GM12878 (cell line): ENCODE results near the gene TMEM272. TPM values are rescaled to one million over a fixed set of nuclear protein-coding genes. Genes with fewer than 3 reads are reported as not detected.

Source experiments
- ATAC-seq: fragments of 200-7000 bp; cut with Tn5 transposase; 3 replicates; pipeline ENCODE4 v1.9.1; 2020; ENCODE audit warnings: mild to moderate bottlenecking, moderate library complexity
- BruUV-seq: library from RNA; stranded (reverse); fragments of 400-500 nt; replicated peaks from 2 replicates; lab custom pipeline; 2021; lab: Mats Ljungman, UMichigan
- CTCF ChIA-PET: fragments of 300-600 bp; sonication (Branson Sonifier 250); formaldehyde crosslinking; extraction: SDS; loops from one replicate; lab custom pipeline; 2021; ENCODE audit warnings: inconsistent platforms; lab: Yijun Ruan, JAX
- POLR2A ChIA-PET: fragments of 350-600 bp; formaldehyde crosslinking; extraction: SDS; loops from one replicate; lab custom pipeline; 2021; ENCODE audit warnings: inconsistent platforms; lab: Charles Lee
- RAD21 ChIA-PET: fragments of 300-600 bp; sonication (Branson Sonifier 250); formaldehyde crosslinking; loops from one replicate; lab custom pipeline; 2023; ENCODE audit warnings: antibody characterized with exemption; ENCODE audit not compliant: unreplicated experiment; lab: Charles Lee
- SMC1A ChIA-PET: fragments of 300-600 bp; sonication (Branson Sonifier 250); formaldehyde crosslinking; loops from one replicate; lab custom pipeline; 2023; ENCODE audit not compliant: unreplicated experiment, uncharacterized antibody; lab: Charles Lee
- DNase-seq: peaks from one replicate; pipeline ENCODE4 v3.0.0-alpha.2; 2011; ENCODE audit warnings: low read depth, low spot score
- FAIRE-seq: peaks from 3 replicates; lab custom pipeline; 2011; peaks lifted over from hg19 to GRCh38; lab: Jason Lieb, UNC
- H2AFZ ChIP-seq: 2 replicates; pipeline ENCODE4 v1.6.0; 2011; ENCODE audit warnings: low read depth, low read length, control low read depth; ENCODE audit not compliant: control insufficient read depth
- H3K27ac ChIP-seq: 2 replicates; pipeline ENCODE4 v1.5.1; 2011; ENCODE audit warnings: control low read depth; ENCODE audit not compliant: control insufficient read depth, insufficient read depth
- H3K27me3 ChIP-seq, 2 experiments: replicated peaks in 1 of 2; 2 replicates each; pipeline versions ENCODE4 v1.6.0 to v1.6.1; 2011; ENCODE audit warnings: low read length in 1 of 2; ENCODE audit not compliant: control insufficient read depth in 2 of 2, insufficient read depth in 2 of 2
- H3K36me3 ChIP-seq, 2 experiments: 2 replicates each; pipeline ENCODE4 v1.5.1; 2011; ENCODE audit warnings: low read length in 1 of 2; ENCODE audit not compliant: control insufficient read depth in 2 of 2, insufficient read depth in 2 of 2
- H3K4me1 ChIP-seq: 2 replicates; pipeline ENCODE4 v1.6.1; 2011; ENCODE audit warnings: mild to moderate bottlenecking, low read length, moderate library complexity, mixed read lengths; ENCODE audit not compliant: control insufficient read depth, insufficient read depth
- H3K4me2 ChIP-seq: 2 replicates; pipeline ENCODE4 v1.6.0; 2011; ENCODE audit warnings: control low read depth; ENCODE audit not compliant: control insufficient read depth, insufficient read depth
- H3K4me3 ChIP-seq: fragments of 200-600 bp; sonication (generic); 2 replicates; pipeline ENCODE4 v1.5.1; 2016
- H3K79me2 ChIP-seq: 2 replicates; pipeline ENCODE4 v1.6.0; 2011; ENCODE audit warnings: low read length; ENCODE audit not compliant: control insufficient read depth, insufficient read depth
- H3K9ac ChIP-seq: 2 replicates; pipeline ENCODE4 v1.8.0; 2011; ENCODE audit warnings: low read length, control low read depth, mixed read lengths; ENCODE audit not compliant: control insufficient read depth, insufficient read depth
- H3K9me3 ChIP-seq: replicated peaks from 3 replicates; pipeline ENCODE4 v1.5.1; 2011; ENCODE audit warnings: mild to moderate bottlenecking, low read length; ENCODE audit not compliant: control insufficient read depth, insufficient read depth
- H4K20me1 ChIP-seq: 2 replicates; pipeline ENCODE4 v1.6.0; 2011; ENCODE audit not compliant: control insufficient read depth, insufficient read depth
- BCLAF1 ChIP-seq: fragments of 450-650 bp; IDR thresholded peaks from 2 replicates; pipeline ENCODE4 v1.6.1; 2017; ENCODE audit warnings: antibody characterized with exemption, mild to moderate bottlenecking, moderate library complexity
- CTCF ChIP-seq, 3 experiments: IDR thresholded peaks in 2 of 3; conservative IDR thresholded peaks in 1 of 3; 2 replicates each; pipeline ENCODE4 v1.5.1; 2011; ENCODE audit warnings: low read depth in 3 of 3, low read length in 3 of 3, mild to moderate bottlenecking in 3 of 3, control low read depth in 2 of 3, moderate library complexity in 2 of 3, inconsistent platforms in 1 of 3, mixed read lengths in 1 of 3; ENCODE audit not compliant: control insufficient read depth in 2 of 3, insufficient read depth in 1 of 3; ENCODE audit errors: extremely low read depth in 1 of 3
- KDM1A ChIP-seq: fragments of 200-600 bp; sonication (generic); IDR thresholded peaks from 2 replicates; pipeline ENCODE4 v1.6.1; 2016; ENCODE audit warnings: borderline replicate concordance
- MYC ChIP-seq: IDR thresholded peaks from 2 replicates; pipeline ENCODE4 v1.6.1; 2011; ENCODE audit warnings: mild to moderate bottlenecking, low read length, moderate library complexity, inconsistent platforms; ENCODE audit not compliant: insufficient read depth, insufficient replicate concordance, insufficient read length, severe bottlenecking
- RAD21 ChIP-seq: IDR thresholded peaks from 2 replicates; pipeline ENCODE4 v1.6.1; 2011; ENCODE audit warnings: mild to moderate bottlenecking, low read depth, low read length, moderate library complexity; ENCODE audit not compliant: insufficient read depth
- SMAD1 ChIP-seq: fragments of 450-650 bp; IDR thresholded peaks from 2 replicates; pipeline ENCODE4 v1.6.1; 2018; ENCODE audit warnings: mild to moderate bottlenecking, low read depth; ENCODE audit not compliant: partially characterized antibody
- SMC3 ChIP-seq: IDR thresholded peaks from 2 replicates; pipeline ENCODE4 v1.6.1; 2011; ENCODE audit warnings: low read length, improper control_type of control experiment, borderline replicate concordance
- TAF1 ChIP-seq: IDR thresholded peaks from 2 replicates; pipeline ENCODE4 v1.6.1; 2011; ENCODE audit warnings: mild to moderate bottlenecking, low read depth, low read length, borderline replicate concordance
- YY1 ChIP-seq: IDR thresholded peaks from 2 replicates; pipeline ENCODE4 v1.6.1; 2011; ENCODE audit warnings: low read depth, mild to moderate bottlenecking, low read length
- WGBS: methylation state at CpG from one replicate; pipeline ENCODE4 v1.1.6; 2016; ENCODE audit warnings: low lambda C conversion rate; ENCODE audit not compliant: insufficient replicate concordance, insufficient coverage; ENCODE audit errors: missing lambda C conversion rate; 5-methylcytosine and 5-hydroxymethylcytosine counted together
- in situ Hi-C: fragments of 300-500 bp; cut with MboI; formaldehyde crosslinking; loops from 9 replicates; pipeline ENCODE4 v1.14.3; 2018; ENCODE audit warnings: mixed read lengths
- intact Hi-C: fragments of 100-400 bp; cut with micrococcal nuclease; formaldehyde crosslinking; loops from one replicate; pipeline ENCODE4 v1.14.2; 2022; ENCODE audit not compliant: unreplicated experiment
- polyA plus RNA-seq, 11 experiments: library from polyadenylated mRNA; depleted of rRNA in 4 of 11; unstranded in 6 of 11; stranded (reverse) in 5 of 11; fragments of >200 nt; fragmentation: Nextera tagmentation in 4 of 11; fragmentation: Illumina TruSeq in 1 of 11; extraction: Ambion mirVana in 4 of 11; extraction: Trizol in 1 of 11; gene quantifications; 1 replicate in 1 of 11; 2 replicates in 10 of 11; pipeline versions ENCODE4 v1.2.1 to v1.2.3, GENCODE V29; 2011 to 2016; ENCODE audit warnings: inconsistent platforms in 2 of 11, missing spikeins in 2 of 11, low read depth in 1 of 11
- total RNA-seq, 4 experiments: library from RNA; depleted of rRNA in 3 of 4; stranded (reverse); fragments of >200 nt in 3 of 4; fragmentation: Illumina TruSeq in 1 of 4; extraction: Trizol in 1 of 4; gene quantifications; 2 replicates each; pipeline versions ENCODE4 v1.2.1 to v1.2.3, GENCODE V29; 2013 to 2021

Gene TMEM272
- total and polyA plus RNA-seq, 10 of the 15 experiments (the other 5 are each of a cell fraction or from before 2014, with no cell fraction given), result 0.01 to 0.04 TPM; not detected in 8

GRCh38 chr13:51767100-51767499, 77.9 kb downstream of the TMEM272 start:
- no peaks in the 10 kb centered on the region for H4K20me1 ChIP-seq
- no peaks in the 10 kb centered on the region for H3K36me3 ChIP-seq
- H3K79me2 ChIP-seq, result no peaks in the 10 kb centered on the region
- no TSS peak for BruUV-seq
- TF ChIP-seq RAD21, result peak; percentile 27; the same call in 1 of the 2 replicates
- TF ChIP-seq SMC3, result no peak
- no peak for TF ChIP-seq TAF1
- TF ChIP-seq CTCF (IDR thresholded peaks at IDR 0.05 in 2 of 3, conservative IDR thresholded peaks at IDR 0.05 in 1 of 3; ENCODE audit: control insufficient read depth in 2 of 3, extremely low read depth in 1 of 3, insufficient read depth in 1 of 3, low read depth in 3 of 3, low read length in 3 of 3), result peak in 2 of 3 experiments; percentile 14; a peak in 1 of 6 replicates
- TF ChIP-seq MYC, result no peak
- TF ChIP-seq KDM1A, result no peak
- no peak for TF ChIP-seq BCLAF1
- TF ChIP-seq SMAD1, result no peak
- TF ChIP-seq YY1, result no peak
- TF ChIP-seq, all 136 proteins: peak for 2
- H3K9me3 ChIP-seq, result no peaks in the 10 kb centered on the region
- H3K4me1 ChIP-seq, result peaks cover 21% of the 10 kb centered on the region
- ChIA-PET CTCF (interaction anchor here (0.7 to 1.0 kb wide), 4 partner anchors 31 to 317 kb away, joined by 3 to 4 read pairs (median 3); no protein-coding TSS in a partner anchor), POLR2A (interaction anchor here (0.5 kb wide), 1 partner anchor 309 kb away, joined by 5 read pairs; no protein-coding TSS in a partner anchor), SMC1A (interaction anchor here (0.6 to 1.5 kb wide), 3 partner anchors 46 to 182 kb away, joined by 3 to 5 read pairs (median 3); no protein-coding TSS in a partner anchor), RAD21 (interaction anchor here (0.8 to 3.8 kb wide), 3 partner anchors 27 to 182 kb away, joined by 3 to 16 read pairs (median 3); no protein-coding TSS in a partner anchor)
- H3K27ac ChIP-seq, result no peak overlapping the region
- no peaks in the 10 kb centered on the region for H3K27me3 ChIP-seq
- DNase-seq (no peak), ATAC-seq (no peak), FAIRE-seq (no peak)
- intact Hi-C loops, result no loop called here
- no peak overlapping the region for H3K9ac ChIP-seq
- in situ Hi-C loops, result no loop called here
- no peak overlapping the region for H3K4me3 ChIP-seq
- H2AFZ ChIP-seq, result no peak overlapping the region
- H3K4me2 ChIP-seq, result no peak overlapping the region
- WGBS, result 94% methylated on average over 8 of the region's 8 CpGs
